ENCODE measurements around the gene CPNE4. TPM values are rescaled to one million over a fixed set of nuclear protein-coding genes. Genes with fewer than 3 reads are reported as not detected.

CPNE4 gene
- total RNA-seq, 1 donor from 2014 or later, result not detected

DNA sequence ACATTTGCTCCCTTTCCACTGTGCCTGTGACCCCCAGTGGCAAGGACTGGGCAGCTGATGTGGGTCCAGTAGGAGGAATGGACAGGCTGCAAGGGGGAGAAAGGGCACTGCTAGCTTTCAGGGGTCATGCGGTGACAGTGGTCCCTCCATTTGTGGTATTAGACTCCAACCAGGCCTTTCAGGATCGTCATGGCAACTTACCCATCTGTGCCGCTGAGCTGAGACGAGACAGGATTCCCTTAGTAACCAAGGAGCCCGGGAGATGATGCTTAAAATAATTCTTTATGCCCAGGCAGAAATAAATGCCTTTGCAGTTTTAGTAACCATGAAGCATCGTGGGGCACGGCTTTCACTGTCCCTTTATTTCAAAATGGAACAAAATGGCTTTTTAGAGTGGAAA, 516.1 kb downstream of the CPNE4 start:
- DNase-seq (ENCODE audit: extremely low spot score, unreplicated experiment), result no peak
- peaks cover 6% of the 10 kb centered on the region for H3K9me3 Mint-ChIP-seq (ENCODE audit: unreplicated experiment)
- no peak overlapping the region for H3K4me3 Mint-ChIP-seq (ENCODE audit: unreplicated experiment)
- TF ChIP-seq, protein P1, sequence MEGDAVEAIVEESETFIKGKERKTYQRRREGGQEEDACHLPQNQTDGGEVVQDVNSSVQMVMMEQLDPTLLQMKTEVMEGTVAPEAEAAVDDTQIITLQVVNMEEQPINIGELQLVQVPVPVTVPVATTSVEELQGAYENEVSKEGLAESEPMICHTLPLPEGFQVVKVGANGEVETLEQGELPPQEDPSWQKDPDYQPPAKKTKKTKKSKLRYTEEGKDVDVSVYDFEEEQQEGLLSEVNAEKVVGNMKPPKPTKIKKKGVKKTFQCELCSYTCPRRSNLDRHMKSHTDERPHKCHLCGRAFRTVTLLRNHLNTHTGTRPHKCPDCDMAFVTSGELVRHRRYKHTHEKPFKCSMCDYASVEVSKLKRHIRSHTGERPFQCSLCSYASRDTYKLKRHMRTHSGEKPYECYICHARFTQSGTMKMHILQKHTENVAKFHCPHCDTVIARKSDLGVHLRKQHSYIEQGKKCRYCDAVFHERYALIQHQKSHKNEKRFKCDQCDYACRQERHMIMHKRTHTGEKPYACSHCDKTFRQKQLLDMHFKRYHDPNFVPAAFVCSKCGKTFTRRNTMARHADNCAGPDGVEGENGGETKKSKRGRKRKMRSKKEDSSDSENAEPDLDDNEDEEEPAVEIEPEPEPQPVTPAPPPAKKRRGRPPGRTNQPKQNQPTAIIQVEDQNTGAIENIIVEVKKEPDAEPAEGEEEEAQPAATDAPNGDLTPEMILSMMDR (IDR thresholded peaks at IDR 0.05), result no peak
- peaks cover 5% of the 10 kb centered on the region for H3K27me3 Mint-ChIP-seq (ENCODE audit: unreplicated experiment)
- no peaks in the 10 kb centered on the region for H3K36me3 Mint-ChIP-seq (ENCODE audit: unreplicated experiment)
- H3K27ac Mint-ChIP-seq (ENCODE audit: unreplicated experiment), result no peak overlapping the region
- no peaks in the 10 kb centered on the region for H3K4me1 Mint-ChIP-seq (ENCODE audit: unreplicated experiment)

DNA sequence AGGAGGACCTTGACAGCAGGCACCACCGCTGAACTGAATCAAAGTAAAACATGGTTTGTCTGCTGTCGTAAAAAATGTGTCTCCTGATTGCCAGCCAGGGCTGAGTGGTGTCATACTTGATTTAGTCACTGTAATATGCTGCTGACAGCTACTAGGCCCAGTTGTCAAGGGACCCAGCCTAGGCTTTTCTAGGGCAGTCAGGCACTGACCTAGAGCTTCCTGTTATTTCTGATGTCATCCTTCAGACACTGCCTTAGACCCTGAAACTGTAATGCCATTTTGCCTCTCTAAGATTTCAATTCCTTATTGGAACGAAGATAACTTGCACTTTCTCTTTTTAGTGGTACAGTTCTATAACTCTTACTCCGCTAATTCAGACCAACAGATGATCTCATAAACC, 529.4 kb downstream of the CPNE4 start:
- H3K4me3 Mint-ChIP-seq (ENCODE audit: unreplicated experiment), result no peak overlapping the region
- H3K27me3 Mint-ChIP-seq (ENCODE audit: unreplicated experiment), result peaks cover 10% of the 10 kb centered on the region
- H3K36me3 Mint-ChIP-seq (ENCODE audit: unreplicated experiment), result no peaks in the 10 kb centered on the region
- H3K9me3 Mint-ChIP-seq (ENCODE audit: unreplicated experiment), result no peaks in the 10 kb centered on the region
- no peak for DNase-seq (ENCODE audit: extremely low spot score, unreplicated experiment)
- TF ChIP-seq, protein P1 (IDR thresholded peaks at IDR 0.05), result no peak
- no peak overlapping the region for H3K27ac Mint-ChIP-seq (ENCODE audit: unreplicated experiment)
- peaks cover 16% of the 10 kb centered on the region for H3K4me1 Mint-ChIP-seq (ENCODE audit: unreplicated experiment)

DNA sequence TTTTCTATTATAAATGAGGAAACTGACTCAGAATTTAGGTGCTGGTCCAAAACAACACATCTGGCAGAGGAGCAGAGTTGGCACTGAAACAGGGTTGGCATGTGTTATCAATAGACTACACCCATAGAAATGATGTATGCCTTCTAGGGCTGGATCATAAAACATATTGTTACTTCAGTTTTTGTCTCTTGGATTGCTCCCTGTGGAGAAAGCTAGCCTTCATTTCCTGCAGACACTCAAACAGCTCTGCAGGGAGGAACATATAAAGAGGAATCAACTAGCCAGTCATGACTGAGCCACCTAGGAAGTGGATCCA, 531.5 kb downstream of the CPNE4 start:
- Mint-ChIP-seq H3K4me1 (ENCODE audit: unreplicated experiment) (peaks cover 16% of the 10 kb centered on the region), H3K36me3 (ENCODE audit: unreplicated experiment) (peaks cover 3% of the 10 kb centered on the region), H3K9me3 (ENCODE audit: unreplicated experiment) (no peaks in the 10 kb centered on the region), H3K4me3 (ENCODE audit: unreplicated experiment) (peak overlapping the region; percentile 93), H3K27ac (ENCODE audit: unreplicated experiment) (peak overlapping the region; percentile 87), H3K27me3 (ENCODE audit: unreplicated experiment) (peaks cover 10% of the 10 kb centered on the region)
- TF ChIP-seq, protein P1 (IDR thresholded peaks at IDR 0.05), result no peak
- no peak for DNase-seq (ENCODE audit: extremely low spot score, unreplicated experiment)

DNA sequence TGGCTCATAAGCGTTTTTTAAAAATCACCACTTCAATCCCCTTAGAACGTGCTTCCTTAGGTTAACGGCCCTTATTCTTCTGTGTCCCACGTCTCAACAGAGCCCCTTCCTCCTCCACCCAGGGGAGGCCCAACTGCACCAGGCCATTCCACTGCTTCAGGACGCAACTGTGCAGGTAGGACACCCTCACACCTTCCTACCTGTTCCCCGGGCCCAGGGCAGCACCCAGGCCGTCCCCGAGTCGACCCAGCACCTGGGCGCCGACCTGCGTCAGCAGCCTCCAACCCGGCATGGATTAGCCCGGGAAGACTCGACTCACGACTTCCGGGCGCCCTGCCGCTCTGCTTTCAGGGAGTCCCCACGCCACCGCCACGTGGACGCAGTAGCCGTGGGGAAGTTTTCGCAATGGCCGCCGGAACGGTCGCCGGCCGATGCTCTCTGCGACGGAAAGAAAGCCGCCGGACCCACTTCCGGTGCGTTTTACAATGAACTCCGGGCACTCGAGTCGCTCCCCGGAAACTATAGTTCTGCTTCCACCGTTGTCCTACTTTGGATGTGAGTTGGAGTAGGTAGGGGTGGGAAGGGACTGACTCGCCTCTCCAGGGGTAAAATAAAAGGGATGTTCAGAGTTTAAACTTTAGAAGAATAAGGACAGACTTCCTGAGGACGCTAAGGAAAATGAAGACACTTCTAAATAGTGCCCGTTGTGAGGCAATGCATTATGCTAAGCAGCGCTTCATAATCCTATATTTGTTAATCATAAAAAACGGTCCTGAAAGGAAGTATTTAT, 532.1 kb downstream of the CPNE4 start, which contains the start of gene MRPL3:
TSS of gene MRPL3 (minus strand) at position 442 of the 790 bp plus-strand sequence. CDS start at position 292, 150 bp downstream.
- H3K27ac Mint-ChIP-seq (ENCODE audit: unreplicated experiment), result peak within 1 kb of the TSS; percentile 87
- TF ChIP-seq, protein P1 (IDR thresholded peaks at IDR 0.05), result no peak
- H3K36me3 Mint-ChIP-seq (ENCODE audit: unreplicated experiment), result peaks cover 3% of the 10 kb centered on the region
- peak; percentile 93 for DNase-seq (ENCODE audit: extremely low spot score, unreplicated experiment)
- H3K9me3 Mint-ChIP-seq (ENCODE audit: unreplicated experiment), result no peaks in the 10 kb centered on the region
- H3K27me3 Mint-ChIP-seq (ENCODE audit: unreplicated experiment), result peaks cover 5% of the 10 kb centered on the region
- peak within 1 kb of the TSS; percentile 93 for H3K4me3 Mint-ChIP-seq (ENCODE audit: unreplicated experiment)
- H3K4me1 Mint-ChIP-seq (ENCODE audit: unreplicated experiment), result peaks cover 16% of the 10 kb centered on the region

DNA sequence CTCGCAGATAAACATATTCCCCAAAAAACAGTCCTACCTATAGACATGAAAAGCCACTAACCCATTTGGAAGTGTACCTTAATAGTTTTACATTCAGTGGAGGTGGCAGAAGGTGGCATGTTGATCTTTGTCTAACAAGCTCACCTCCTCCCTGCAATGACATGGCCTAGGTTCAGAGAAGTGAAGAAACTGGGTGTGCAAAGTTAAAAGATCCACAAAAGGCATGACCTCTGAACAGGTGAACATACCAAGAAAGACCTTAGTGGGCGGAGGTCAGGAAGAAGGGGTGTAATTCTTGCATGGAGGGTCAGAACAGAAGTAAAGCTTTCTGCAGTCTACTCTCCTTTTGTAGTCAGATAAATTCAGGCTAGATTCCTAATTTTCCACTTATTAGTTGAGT, 532.9 kb downstream of the CPNE4 start:
- Mint-ChIP-seq H3K4me3 (ENCODE audit: unreplicated experiment) (peak overlapping the region; percentile 93), H3K36me3 (ENCODE audit: unreplicated experiment) (peaks cover 3% of the 10 kb centered on the region), H3K4me1 (ENCODE audit: unreplicated experiment) (peaks cover 16% of the 10 kb centered on the region), H3K27ac (ENCODE audit: unreplicated experiment) (peak overlapping the region; percentile 87), H3K9me3 (ENCODE audit: unreplicated experiment) (no peaks in the 10 kb centered on the region), H3K27me3 (ENCODE audit: unreplicated experiment) (peaks cover 5% of the 10 kb centered on the region)
- TF ChIP-seq, protein P1 (IDR thresholded peaks at IDR 0.05), result no peak
- no peak for DNase-seq (ENCODE audit: extremely low spot score, unreplicated experiment)

Data from osteocyte (in vitro differentiated cells).